HCT116 (cell line): ENCODE measurements around the gene AGAP1.

Experiments
- EZH2phosphoT487 ChIP-seq: fragments of 200-600 bp; IDR thresholded peaks from 2 replicates; pipeline ENCODE4 v1.6.1; 2018; ENCODE audit warnings: antibody characterized with exemption, borderline replicate concordance
- POLR2A ChIP-seq: IDR thresholded peaks from 2 replicates; pipeline ENCODE4 v1.7.0; 2011; ENCODE audit warnings: borderline replicate concordance; ENCODE audit not compliant: insufficient read depth, insufficient read length; ENCODE audit errors: extremely low read depth
- POLR2AphosphoS5 ChIP-seq: IDR thresholded peaks from 2 replicates; pipeline ENCODE4 v1.6.1; 2011; ENCODE audit warnings: mild to moderate bottlenecking, low read depth, low read length, moderate library complexity
- SRF ChIP-seq: IDR thresholded peaks from 2 replicates; pipeline ENCODE4 v1.6.1; 2012; ENCODE audit warnings: low read depth
- TF ChIP-seq, protein P1 (sequence below), 3 experiments: fragments of 200-600 bp in 1 of 3; sonication (generic) in 1 of 3; IDR thresholded peaks in 2 of 3; conservative IDR thresholded peaks in 1 of 3; 2 replicates each; pipeline ENCODE4 v1.5.1; 2012 to 2017; ENCODE audit warnings: low read depth in 2 of 3, low read length in 2 of 3, antibody characterized with exemption in 1 of 3, borderline replicate concordance in 1 of 3, control low read depth in 1 of 3, mild to moderate bottlenecking in 1 of 3, mixed read lengths in 1 of 3, mixed run types in 1 of 3, moderate library complexity in 1 of 3; ENCODE audit not compliant: insufficient read depth in 1 of 3

DNA sequence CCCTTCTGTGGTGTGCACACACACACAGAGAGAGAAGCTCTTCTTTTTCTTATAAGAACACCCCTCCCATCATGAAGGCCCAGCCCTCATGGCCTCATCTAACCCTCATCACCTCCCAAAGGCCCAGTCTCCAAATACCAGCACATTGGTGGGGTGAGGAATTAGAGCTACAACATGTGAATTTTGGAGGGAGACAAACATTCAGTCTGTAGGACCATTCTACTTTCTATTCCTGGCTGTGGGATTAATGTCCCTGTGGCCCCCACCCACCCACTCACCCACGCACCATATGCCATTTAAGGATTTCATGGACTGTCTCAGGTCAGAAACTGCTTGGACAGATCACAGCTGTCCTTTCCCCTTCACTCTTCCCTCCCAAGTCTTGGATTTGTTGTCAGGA is 484.2 kb downstream of the AGAP1 start:
- TF ChIP-seq, protein P1, sequence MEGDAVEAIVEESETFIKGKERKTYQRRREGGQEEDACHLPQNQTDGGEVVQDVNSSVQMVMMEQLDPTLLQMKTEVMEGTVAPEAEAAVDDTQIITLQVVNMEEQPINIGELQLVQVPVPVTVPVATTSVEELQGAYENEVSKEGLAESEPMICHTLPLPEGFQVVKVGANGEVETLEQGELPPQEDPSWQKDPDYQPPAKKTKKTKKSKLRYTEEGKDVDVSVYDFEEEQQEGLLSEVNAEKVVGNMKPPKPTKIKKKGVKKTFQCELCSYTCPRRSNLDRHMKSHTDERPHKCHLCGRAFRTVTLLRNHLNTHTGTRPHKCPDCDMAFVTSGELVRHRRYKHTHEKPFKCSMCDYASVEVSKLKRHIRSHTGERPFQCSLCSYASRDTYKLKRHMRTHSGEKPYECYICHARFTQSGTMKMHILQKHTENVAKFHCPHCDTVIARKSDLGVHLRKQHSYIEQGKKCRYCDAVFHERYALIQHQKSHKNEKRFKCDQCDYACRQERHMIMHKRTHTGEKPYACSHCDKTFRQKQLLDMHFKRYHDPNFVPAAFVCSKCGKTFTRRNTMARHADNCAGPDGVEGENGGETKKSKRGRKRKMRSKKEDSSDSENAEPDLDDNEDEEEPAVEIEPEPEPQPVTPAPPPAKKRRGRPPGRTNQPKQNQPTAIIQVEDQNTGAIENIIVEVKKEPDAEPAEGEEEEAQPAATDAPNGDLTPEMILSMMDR (IDR thresholded peaks at IDR 0.05 in 2 of 3, conservative IDR thresholded peaks at IDR 0.05 in 1 of 3; ENCODE audit: borderline replicate concordance in 1 of 3, insufficient read depth in 1 of 3, low read depth in 2 of 3, low read length in 2 of 3) = no peak
- TF ChIP-seq POLR2AphosphoS5 (no peak), POLR2A (no peak), SRF (no peak), EZH2phosphoT487 (no peak)
